Suppressor macrophage treated with lipopolysaccharide for 1 hour (primary cell): ENCODE measurements around the gene CUTA.
"Not testable (repeated sequence)": the region's sequence is repeated elsewhere in the genome, so short reads cannot be mapped to it uniquely, and the experiment has no call there.

Source experiments
- DNase-seq, 3 donors: peaks; one replicate each; pipeline ENCODE4 v3.0.0-alpha.2; 2020 to 2022

The CUTA gene

GRCh38 chr6:33399881-33400280, 18.0 kb downstream of the CUTA start:
- DNase-seq = not testable (repeated sequence)

- not testable (repeated sequence) for DNase-seq
These were observed 19.3 kb downstream of the CUTA start for GRCh38 chr6:33398601-33399000.

GRCh38 chr6:33397541-33397940, 20.4 kb downstream of the CUTA start:
- no peak for DNase-seq

- DNase-seq = no peak
These were observed 24.9 kb downstream of the CUTA start for GRCh38 chr6:33392979-33393378.

- no peak for DNase-seq
These were observed 25.3 kb downstream of the CUTA start for GRCh38 chr6:33392595-33392948.

GRCh38 chr6:33391922-33392594, 25.8 kb downstream of the CUTA start:
- peak; percentile 43 to 69 (median 63) for DNase-seq

GRCh38 chr6:33391278-33391921, 26.5 kb downstream of the CUTA start, which contains the start of gene KIFC1:
TSS of gene KIFC1 (plus strand) at chr6:33391823. CDS start at chr6:33391986, 163 bp downstream.
- peak; percentile 99 to 100 (median 100) for DNase-seq

- no peak for DNase-seq
These were observed 27.1 kb downstream of the CUTA start for GRCh38 chr6:33390767-33391277.

GRCh38 chr6:33390173-33390572, 27.7 kb downstream of the CUTA start:
- DNase-seq = no peak

GRCh38 chr6:33384581-33385020, 33.3 kb downstream of the CUTA start:
- DNase-seq = peak; percentile 33 to 58 (median 50)

- no peak for DNase-seq
These were observed 34.3 kb downstream of the CUTA start for GRCh38 chr6:33383427-33384185.

GRCh38 chr6:33380272-33380981, 37.5 kb downstream of the CUTA start:
- no peak for DNase-seq

- DNase-seq = not testable (repeated sequence)
These were observed 38.7 kb downstream of the CUTA start for GRCh38 chr6:33379184-33379583.

GRCh38 chr6:33377171-33377570, 40.7 kb downstream of the CUTA start:
- no peak for DNase-seq

GRCh38 chr6:33375143-33375671, 42.7 kb downstream of the CUTA start:
- DNase-seq = peak; percentile 53 to 55 (median 54)

- DNase-seq = peak in 1 of 3 donors; percentile 24
These were observed 43.7 kb downstream of the CUTA start for GRCh38 chr6:33373960-33374910.

GRCh38 chr6:33372526-33373123, 45.3 kb downstream of the CUTA start:
- peak in 1 of 3 donors; percentile 18 for DNase-seq

GRCh38 chr6:33371901-33372300, 46.0 kb downstream of the CUTA start:
- not testable (repeated sequence) for DNase-seq

GRCh38 chr6:33367715-33368025, 50.2 kb downstream of the CUTA start:
- not testable (repeated sequence) for DNase-seq

- no peak for DNase-seq
These were observed 50.7 kb downstream of the CUTA start for GRCh38 chr6:33367009-33367714.
